Measurements from ENCODE around the gene MEF2A. TPM values are rescaled to one million over a fixed set of nuclear protein-coding genes. Genes with fewer than 3 reads are reported as not detected.
"Not testable (repeated sequence)": the region's sequence is repeated elsewhere in the genome, so short reads cannot be mapped to it uniquely, and the experiment has no call there.

Gene MEF2A
- total RNA-seq, 1 donor = 15.1 TPM

- no peak for DNase-seq (ENCODE audit: low read depth in 2 of 3, low spot score in 2 of 3)
Measured at GRCh38 chr15:99635794-99636193, 70.0 kb downstream of the MEF2A start.

- DNase-seq (ENCODE audit: low read depth in 2 of 3, low spot score in 2 of 3) = no peak
Measured at GRCh38 chr15:99644913-99645542, 79.2 kb downstream of the MEF2A start.

- no peak for DNase-seq (ENCODE audit: low read depth in 2 of 3, low spot score in 2 of 3)
Measured at GRCh38 chr15:99645543-99645935, 79.8 kb downstream of the MEF2A start.

- DNase-seq (ENCODE audit: low read depth in 2 of 3, low spot score in 2 of 3) = no peak
Measured at GRCh38 chr15:99645951-99646350, 80.2 kb downstream of the MEF2A start.

- no peak for DNase-seq (ENCODE audit: low read depth in 2 of 3, low spot score in 2 of 3)
Measured at GRCh38 chr15:99651023-99651807, 85.4 kb downstream of the MEF2A start.

GRCh38 chr15:99656205-99656604 lies 90.4 kb downstream of the MEF2A start:
- no peak for DNase-seq (ENCODE audit: low read depth in 2 of 3, low spot score in 2 of 3)

GRCh38 chr15:99657996-99658395 lies 92.2 kb downstream of the MEF2A start:
- peak in 1 of 3 donors; percentile 21 for DNase-seq (ENCODE audit: low read depth in 2 of 3, low spot score in 2 of 3)

GRCh38 chr15:99662903-99663302 lies 97.1 kb downstream of the MEF2A start:
- DNase-seq (ENCODE audit: low read depth in 2 of 3, low spot score in 2 of 3) = no peak

- not testable (repeated sequence) for DNase-seq (ENCODE audit: low read depth in 2 of 3, low spot score in 2 of 3)
Measured at GRCh38 chr15:99666073-99666472, 100.3 kb downstream of the MEF2A start.

GRCh38 chr15:99668533-99669182 lies 102.9 kb downstream of the MEF2A start:
- DNase-seq (ENCODE audit: low read depth in 2 of 3, low spot score in 2 of 3) = no peak

- no peak for DNase-seq (ENCODE audit: low read depth in 2 of 3, low spot score in 2 of 3)
Measured at GRCh38 chr15:99669250-99669649, 103.5 kb downstream of the MEF2A start.

GRCh38 chr15:99671926-99672635 lies 106.3 kb downstream of the MEF2A start:
- DNase-seq (ENCODE audit: low read depth in 2 of 3, low spot score in 2 of 3) = no peak

GRCh38 chr15:99673111-99673510 lies 107.3 kb downstream of the MEF2A start:
- no peak for DNase-seq (ENCODE audit: low read depth in 2 of 3, low spot score in 2 of 3)

- DNase-seq (ENCODE audit: low read depth in 2 of 3, low spot score in 2 of 3) = no peak
Measured at GRCh38 chr15:99674279-99674678, 108.5 kb downstream of the MEF2A start.

- no peak for DNase-seq (ENCODE audit: low read depth in 2 of 3, low spot score in 2 of 3)
Measured at GRCh38 chr15:99677540-99678134, 111.9 kb downstream of the MEF2A start.

GRCh38 chr15:99680276-99680675 lies 114.5 kb downstream of the MEF2A start:
- no peak for DNase-seq (ENCODE audit: low read depth in 2 of 3, low spot score in 2 of 3)

- DNase-seq (ENCODE audit: low read depth in 2 of 3, low spot score in 2 of 3) = no peak
Measured at GRCh38 chr15:99681990-99682389, 116.2 kb downstream of the MEF2A start.

- no peak for DNase-seq (ENCODE audit: low read depth in 2 of 3, low spot score in 2 of 3)
Measured at GRCh38 chr15:99682455-99682854, 116.7 kb downstream of the MEF2A start.

- peak in 1 of 3 donors; percentile 3 for DNase-seq (ENCODE audit: low read depth in 2 of 3, low spot score in 2 of 3)
Measured at GRCh38 chr15:99683000-99683670, 117.4 kb downstream of the MEF2A start.

- peak in 1 of 3 donors; percentile 5 for DNase-seq (ENCODE audit: low read depth in 2 of 3, low spot score in 2 of 3)
Measured at GRCh38 chr15:99686290-99686689, 120.5 kb downstream of the MEF2A start.
